ENCODE data around the gene NOC2L.

GRCh38 chr1:966135-966703 is 7.2 kb upstream of the NOC2L start, which contains the start of gene PLEKHN1:
- TF ChIP-seq, protein P1, sequence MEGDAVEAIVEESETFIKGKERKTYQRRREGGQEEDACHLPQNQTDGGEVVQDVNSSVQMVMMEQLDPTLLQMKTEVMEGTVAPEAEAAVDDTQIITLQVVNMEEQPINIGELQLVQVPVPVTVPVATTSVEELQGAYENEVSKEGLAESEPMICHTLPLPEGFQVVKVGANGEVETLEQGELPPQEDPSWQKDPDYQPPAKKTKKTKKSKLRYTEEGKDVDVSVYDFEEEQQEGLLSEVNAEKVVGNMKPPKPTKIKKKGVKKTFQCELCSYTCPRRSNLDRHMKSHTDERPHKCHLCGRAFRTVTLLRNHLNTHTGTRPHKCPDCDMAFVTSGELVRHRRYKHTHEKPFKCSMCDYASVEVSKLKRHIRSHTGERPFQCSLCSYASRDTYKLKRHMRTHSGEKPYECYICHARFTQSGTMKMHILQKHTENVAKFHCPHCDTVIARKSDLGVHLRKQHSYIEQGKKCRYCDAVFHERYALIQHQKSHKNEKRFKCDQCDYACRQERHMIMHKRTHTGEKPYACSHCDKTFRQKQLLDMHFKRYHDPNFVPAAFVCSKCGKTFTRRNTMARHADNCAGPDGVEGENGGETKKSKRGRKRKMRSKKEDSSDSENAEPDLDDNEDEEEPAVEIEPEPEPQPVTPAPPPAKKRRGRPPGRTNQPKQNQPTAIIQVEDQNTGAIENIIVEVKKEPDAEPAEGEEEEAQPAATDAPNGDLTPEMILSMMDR (IDR thresholded peaks at IDR 0.05; ENCODE audit: extremely low read depth in 1 of 2, insufficient read depth in 1 of 2, low read depth in 1 of 2, low read length in 2 of 2), result no peak
- TF ChIP-seq POLR2A (IDR thresholded peaks at IDR 0.05; ENCODE audit: low read depth, low read length) (no peak), POLR2AphosphoS5 (IDR thresholded peaks at IDR 0.05; ENCODE audit: insufficient read depth, low read depth, low read length) (no peak)

Measured in endothelial cell of umbilical vein (primary cell).